PC-3 (cell line): ENCODE data around the gene LRP2. TPM values are rescaled to one million over a fixed set of nuclear protein-coding genes. Genes with fewer than 3 reads are reported as not detected.

ENCODE experiments used
- ATAC-seq: fragments of 200-7000 bp; cut with Tn5 transposase; 2 replicates; pipeline ENCODE4 v1.9.1; 2020; ENCODE audit warnings: mild to moderate bottlenecking, moderate library complexity
- BruUV-seq: library from RNA; stranded (reverse); fragments of 400-500 nt; replicated peaks from 2 replicates; lab custom pipeline; 2021; lab: Mats Ljungman, UMichigan
- CTCF ChIA-PET: fragments of 300-600 bp; sonication (Branson Sonifier 250); formaldehyde crosslinking; loops from one replicate; lab custom pipeline; 2022; ENCODE audit warnings: antibody characterized with exemption; lab: Charles Lee
- POLR2A ChIA-PET: fragments of 300-600 bp; sonication (Branson Sonifier 250); formaldehyde crosslinking; loops from one replicate; lab custom pipeline; 2022; ENCODE audit warnings: antibody characterized with exemption; ENCODE audit not compliant: unreplicated experiment; lab: Charles Lee
- DNase-seq: peaks from one replicate; pipeline ENCODE4 v3.0.0-alpha.2; 2015
- H2AFZ ChIP-seq: fragments of 300-600 bp; sonication (generic); 2 replicates; pipeline ENCODE4 v1.6.0; 2016; ENCODE audit warnings: antibody characterized with exemption, low read length
- H3F3A ChIP-seq: fragments of 300-600 bp; sonication (generic); one replicate; pipeline ENCODE4 v1.6.0; 2017; ENCODE audit warnings: antibody characterized with exemption, low read length, control low read depth, mild to moderate bottlenecking; ENCODE audit not compliant: unreplicated experiment
- H3K27ac ChIP-seq: fragments of 300-600 bp; sonication (generic); 2 replicates; pipeline ENCODE4 v1.5.1; 2016; ENCODE audit warnings: mild to moderate bottlenecking, low read length
- H3K27me3 ChIP-seq: fragments of 300-600 bp; sonication (generic); 2 replicates; pipeline ENCODE4 v1.6.1; 2016; ENCODE audit warnings: low read length, mixed read lengths
- H3K36me3 ChIP-seq: fragments of 300-600 bp; sonication (generic); 2 replicates; pipeline ENCODE4 v1.6.1; 2016; ENCODE audit warnings: low read depth, mixed run types, low read length, mixed read lengths
- H3K4me1 ChIP-seq: fragments of 300-600 bp; sonication (generic); 2 replicates; pipeline ENCODE4 v1.5.1; 2016; ENCODE audit warnings: low read length; ENCODE audit not compliant: insufficient read depth
- H3K4me2 ChIP-seq: fragments of 300-600 bp; sonication (generic); 2 replicates; pipeline ENCODE4 v1.6.0; 2016; ENCODE audit warnings: low read length
- H3K4me3 ChIP-seq: fragments of 300-600 bp; sonication (generic); 2 replicates; pipeline ENCODE4 v1.5.1; 2016; ENCODE audit warnings: mild to moderate bottlenecking, low read length, mixed read lengths
- H3K79me2 ChIP-seq: fragments of 300-600 bp; sonication (generic); 2 replicates; pipeline ENCODE4 v1.6.1; 2017; ENCODE audit warnings: low read length, mixed read lengths
- H3K9ac ChIP-seq: fragments of 300-600 bp; sonication (generic); 2 replicates; pipeline ENCODE4 v1.6.0; 2016; ENCODE audit warnings: mild to moderate bottlenecking, low read length
- H3K9me2 ChIP-seq: fragments of 300-600 bp; sonication (generic); replicated peaks from 2 replicates; pipeline ENCODE4 v1.6.1; 2016; ENCODE audit warnings: mixed run types, low read length, mixed read lengths
- H3K9me3 ChIP-seq: fragments of 300-600 bp; sonication (generic); 2 replicates; pipeline ENCODE4 v1.6.1; 2016; ENCODE audit warnings: low read length, mixed read lengths
- H4K20me1 ChIP-seq: fragments of 300-600 bp; sonication (generic); 2 replicates; pipeline ENCODE4 v1.6.1; 2016; ENCODE audit warnings: low read length, mixed read lengths
- EZH2 ChIP-seq: fragments of 300-600 bp; sonication (generic); IDR thresholded peaks from one replicate; pipeline ENCODE4 v1.6.1; 2017; ENCODE audit warnings: antibody characterized with exemption, mild to moderate bottlenecking, low read length; ENCODE audit not compliant: unreplicated experiment
- EZH2phosphoT487 ChIP-seq: fragments of 300-600 bp; sonication (generic); IDR thresholded peaks from 2 replicates; pipeline ENCODE4 v1.6.1; 2018; ENCODE audit warnings: mild to moderate bottlenecking, antibody characterized with exemption, low read length, borderline replicate concordance
- intact Hi-C: fragments of 100-400 bp; cut with micrococcal nuclease; formaldehyde crosslinking; loops from 2 replicates; pipeline ENCODE4 v1.9.0; 2023
- total RNA-seq: library from RNA; depleted of rRNA; stranded (reverse); fragments of >200 nt; gene quantifications from 2 replicates; pipeline ENCODE4 v1.2.3, GENCODE V29; 2014
- TF ChIP-seq, protein P1 (sequence below): fragments of 300-600 bp; sonication (generic); conservative IDR thresholded peaks from 2 replicates; pipeline ENCODE4 v1.5.1; 2017; ENCODE audit warnings: antibody characterized with exemption, low read depth, mild to moderate bottlenecking, low read length

LRP2 gene
- total RNA-seq, 1 experiment from 2014 or later: not detected

DNA sequence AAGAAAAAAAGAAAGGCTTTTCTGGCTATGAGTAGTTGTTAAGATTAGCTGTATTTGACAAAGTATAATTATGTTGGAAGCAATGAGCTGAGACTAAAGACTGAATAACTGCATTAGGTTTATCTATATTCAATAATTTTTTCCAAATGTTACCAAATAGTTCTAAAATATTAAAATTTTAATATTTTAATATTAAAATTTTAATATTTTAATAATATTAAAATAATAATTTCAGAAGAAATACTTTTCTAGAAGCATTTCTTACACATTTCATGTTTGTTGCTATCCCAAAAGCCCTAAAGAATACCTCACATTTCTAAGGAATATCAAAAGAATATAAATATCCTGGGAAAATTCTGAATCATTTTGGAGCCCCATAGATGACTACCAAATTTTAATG lies 74.7 kb downstream of the LRP2 start:
- Histone ChIP-seq H3K9ac (no peak overlapping the region), H3K4me2 (no peak overlapping the region), H3K9me3 (no peaks in the 10 kb centered on the region), H3F3A (no peaks in the 10 kb centered on the region), H3K27me3 (peaks cover 61% of the 10 kb centered on the region), H3K4me3 (no peak overlapping the region), H3K27ac (no peak overlapping the region), H3K36me3 (no peaks in the 10 kb centered on the region), H3K9me2 (no peaks in the 10 kb centered on the region), H2AFZ (no peak overlapping the region), H3K79me2 (no peaks in the 10 kb centered on the region), H4K20me1 (no peaks in the 10 kb centered on the region), H3K4me1 (no peaks in the 10 kb centered on the region)
- ChIA-PET POLR2A (no interaction called here), CTCF (no interaction called here)
- DNase-seq (no peak), ATAC-seq (no peak)
- BruUV-seq: no TSS peak
- intact Hi-C loops: no loop called here
- no peak for TF ChIP-seq EZH2phosphoT487
- TF ChIP-seq, protein P1, sequence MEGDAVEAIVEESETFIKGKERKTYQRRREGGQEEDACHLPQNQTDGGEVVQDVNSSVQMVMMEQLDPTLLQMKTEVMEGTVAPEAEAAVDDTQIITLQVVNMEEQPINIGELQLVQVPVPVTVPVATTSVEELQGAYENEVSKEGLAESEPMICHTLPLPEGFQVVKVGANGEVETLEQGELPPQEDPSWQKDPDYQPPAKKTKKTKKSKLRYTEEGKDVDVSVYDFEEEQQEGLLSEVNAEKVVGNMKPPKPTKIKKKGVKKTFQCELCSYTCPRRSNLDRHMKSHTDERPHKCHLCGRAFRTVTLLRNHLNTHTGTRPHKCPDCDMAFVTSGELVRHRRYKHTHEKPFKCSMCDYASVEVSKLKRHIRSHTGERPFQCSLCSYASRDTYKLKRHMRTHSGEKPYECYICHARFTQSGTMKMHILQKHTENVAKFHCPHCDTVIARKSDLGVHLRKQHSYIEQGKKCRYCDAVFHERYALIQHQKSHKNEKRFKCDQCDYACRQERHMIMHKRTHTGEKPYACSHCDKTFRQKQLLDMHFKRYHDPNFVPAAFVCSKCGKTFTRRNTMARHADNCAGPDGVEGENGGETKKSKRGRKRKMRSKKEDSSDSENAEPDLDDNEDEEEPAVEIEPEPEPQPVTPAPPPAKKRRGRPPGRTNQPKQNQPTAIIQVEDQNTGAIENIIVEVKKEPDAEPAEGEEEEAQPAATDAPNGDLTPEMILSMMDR: no peak
- no peak for TF ChIP-seq EZH2

DNA sequence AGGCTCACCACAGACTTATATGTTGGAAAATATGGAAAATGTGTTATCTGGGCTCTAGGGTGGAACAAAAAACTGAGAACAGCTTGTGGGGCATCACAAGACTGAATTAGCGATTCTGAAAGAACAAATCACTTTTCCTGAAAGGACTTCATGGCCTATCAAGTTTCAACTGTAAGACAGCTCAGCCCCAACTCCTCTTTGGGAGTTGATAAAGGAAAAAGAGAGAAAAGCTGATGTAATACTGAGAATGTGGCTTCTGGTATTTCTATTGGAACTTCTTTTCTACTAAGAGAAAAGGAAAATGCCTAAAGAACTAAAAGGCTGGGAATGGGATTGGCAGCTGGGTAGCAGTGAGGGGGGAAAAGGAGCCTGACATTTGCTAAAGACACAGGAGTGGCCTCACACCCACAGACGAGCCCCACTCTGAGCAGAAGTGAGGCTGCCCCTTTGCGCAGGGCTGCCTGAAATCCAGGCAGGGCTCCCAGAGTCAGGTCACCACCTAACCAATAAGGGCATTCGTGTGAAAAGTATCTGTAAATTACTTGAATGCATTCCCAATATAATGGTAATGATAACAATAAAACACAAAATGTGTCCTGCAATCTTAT lies 75.6 kb downstream of the LRP2 start:
- ChIA-PET POLR2A (no interaction called here), CTCF (no interaction called here)
- TF ChIP-seq, protein P1: no peak
- no peak for TF ChIP-seq EZH2phosphoT487
- TF ChIP-seq EZH2: no peak
- peaks cover 65% of the 10 kb centered on the region for H3K27me3 ChIP-seq
- BruUV-seq: no TSS peak
- no peaks in the 10 kb centered on the region for H3K4me1 ChIP-seq
- H3K36me3 ChIP-seq: no peaks in the 10 kb centered on the region
- no peak overlapping the region for H3K9ac ChIP-seq
- DNase-seq (no peak), ATAC-seq (no peak)
- no peaks in the 10 kb centered on the region for H4K20me1 ChIP-seq
- no peak overlapping the region for H2AFZ ChIP-seq
- H3K4me2 ChIP-seq: no peak overlapping the region
- H3K4me3 ChIP-seq: no peak overlapping the region
- no peaks in the 10 kb centered on the region for H3K9me2 ChIP-seq
- H3K27ac ChIP-seq: no peak overlapping the region
- intact Hi-C loops: no loop called here
- H3F3A ChIP-seq: no peaks in the 10 kb centered on the region
- no peaks in the 10 kb centered on the region for H3K9me3 ChIP-seq
- no peaks in the 10 kb centered on the region for H3K79me2 ChIP-seq

DNA sequence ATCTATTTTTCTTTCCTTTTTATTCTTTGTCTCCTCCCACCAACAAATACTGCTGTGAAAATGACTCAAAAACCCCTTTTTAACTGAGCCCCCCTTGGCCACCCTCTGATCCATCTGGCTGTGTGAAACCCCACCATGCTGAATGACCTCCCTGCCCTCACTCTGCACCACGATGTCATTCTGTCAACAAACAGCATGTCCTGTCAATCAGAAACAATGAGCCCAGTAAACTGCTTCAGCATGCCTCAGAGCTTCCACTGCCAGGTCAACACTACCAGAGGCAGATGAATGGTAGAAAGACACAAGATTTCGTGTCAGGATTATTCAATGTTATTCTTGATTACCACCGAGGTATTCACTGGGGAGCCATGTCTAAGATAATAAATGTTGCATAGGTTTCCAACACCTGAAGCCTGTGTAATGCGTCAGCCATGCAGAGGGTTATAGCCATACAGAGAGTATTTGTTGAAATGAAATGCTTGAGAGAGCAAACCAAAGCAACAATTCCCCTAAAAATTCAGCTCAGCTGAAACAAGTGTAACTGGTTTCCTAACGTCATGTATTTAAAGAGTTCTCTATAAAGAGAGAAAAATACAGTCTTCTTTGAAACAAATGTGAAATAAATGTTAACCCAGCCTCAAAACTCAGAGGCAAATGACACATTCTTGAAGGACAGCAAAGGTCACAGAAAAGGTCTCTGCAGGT lies 76.7 kb downstream of the LRP2 start:
- Histone ChIP-seq H3K9me2 (no peaks in the 10 kb centered on the region), H3K4me1 (no peaks in the 10 kb centered on the region), H2AFZ (no peak overlapping the region), H3K4me2 (no peak overlapping the region), H3K79me2 (no peaks in the 10 kb centered on the region), H3K27ac (no peak overlapping the region), H3K36me3 (no peaks in the 10 kb centered on the region), H3K9me3 (no peaks in the 10 kb centered on the region), H3K9ac (no peak overlapping the region), H3F3A (no peaks in the 10 kb centered on the region), H3K4me3 (no peak overlapping the region), H4K20me1 (no peaks in the 10 kb centered on the region), H3K27me3 (peaks cover 58% of the 10 kb centered on the region)
- TF ChIP-seq, protein P1: no peak
- TF ChIP-seq EZH2phosphoT487 (no peak), EZH2 (no peak)
- POLR2A ChIA-PET: no interaction called here
- DNase-seq (no peak), ATAC-seq (no peak)
- intact Hi-C loops: no loop called here
- CTCF ChIA-PET: no interaction called here
- no TSS peak for BruUV-seq
